RWPE2 (cell line): Measurements from ENCODE around the gene RBMS3.

Source experiments
- ATAC-seq: fragments of 200-7000 bp; cut with Tn5 transposase; 3 replicates; pipeline ENCODE4 v1.9.1; 2021; ENCODE audit warnings: low read depth
- DNase-seq: peaks from one replicate; pipeline ENCODE4 v3.0.0-alpha.2; 2020; ENCODE audit warnings: low spot score
- H3K27ac ChIP-seq: fragments of 450-650 bp; 2 replicates; pipeline ENCODE4 v1.5.1; 2017; ENCODE audit warnings: mild to moderate bottlenecking; ENCODE audit not compliant: poor library complexity, severe bottlenecking
- H3K27me3 ChIP-seq: fragments of 250-450 bp; sonication (Bioruptor Pico); 2 replicates; pipeline ENCODE4 v1.5.1; 2021; ENCODE audit warnings: mild to moderate bottlenecking, moderate library complexity; ENCODE audit not compliant: insufficient read depth, poor library complexity, severe bottlenecking
- H3K36me3 ChIP-seq: fragments of 250-450 bp; sonication (Bioruptor Pico); 2 replicates; pipeline ENCODE4 v1.5.1; 2020; ENCODE audit warnings: low read depth, mild to moderate bottlenecking, moderate library complexity
- H3K4me1 ChIP-seq: fragments of 250-450 bp; sonication (Bioruptor Pico); 2 replicates; pipeline ENCODE4 v1.5.1; 2021; ENCODE audit warnings: mild to moderate bottlenecking, moderate library complexity; ENCODE audit not compliant: insufficient read depth, poor library complexity, severe bottlenecking
- H3K4me3 ChIP-seq: fragments of 250-450 bp; sonication (Bioruptor Pico); 2 replicates; pipeline ENCODE4 v1.5.1; 2021; ENCODE audit warnings: mild to moderate bottlenecking, moderate library complexity; ENCODE audit not compliant: severe bottlenecking
- H3K9me3 ChIP-seq: fragments of 250-450 bp; sonication (Bioruptor Pico); 2 replicates; pipeline ENCODE4 v1.5.1; 2021; ENCODE audit warnings: mild to moderate bottlenecking, moderate library complexity; ENCODE audit not compliant: severe bottlenecking
- TF ChIP-seq, protein P1 (sequence below): fragments of 450-650 bp; IDR thresholded peaks from one replicate; pipeline ENCODE4 v1.5.1; 2017; ENCODE audit warnings: mild to moderate bottlenecking, moderate library complexity; ENCODE audit not compliant: poor library complexity, severe bottlenecking

Gene RBMS3

DNA sequence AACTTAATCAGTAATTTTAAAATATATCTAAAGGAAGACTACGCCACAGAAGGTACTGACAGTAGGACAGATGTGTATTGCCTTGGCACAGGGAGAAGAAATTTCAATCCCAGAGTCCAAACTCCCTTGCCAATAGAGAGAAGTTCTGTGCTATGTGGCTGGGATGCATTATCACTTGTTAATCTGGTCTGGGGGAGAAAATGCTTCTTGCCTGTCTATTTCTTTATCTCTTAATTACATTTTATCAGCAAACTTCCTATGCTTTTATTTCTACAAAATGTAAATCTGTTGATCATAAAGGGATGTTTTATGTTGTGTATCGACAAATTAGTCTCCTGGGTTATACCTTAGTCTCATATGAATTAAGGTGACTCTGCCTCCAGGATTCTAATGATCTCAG lies 21.7 kb downstream of the RBMS3 start:
- H3K27me3 ChIP-seq, result no peaks in the 10 kb centered on the region
- H3K9me3 ChIP-seq, result no peaks in the 10 kb centered on the region
- no peak overlapping the region for H3K4me3 ChIP-seq
- H3K27ac ChIP-seq, result no peak overlapping the region
- TF ChIP-seq, protein P1, sequence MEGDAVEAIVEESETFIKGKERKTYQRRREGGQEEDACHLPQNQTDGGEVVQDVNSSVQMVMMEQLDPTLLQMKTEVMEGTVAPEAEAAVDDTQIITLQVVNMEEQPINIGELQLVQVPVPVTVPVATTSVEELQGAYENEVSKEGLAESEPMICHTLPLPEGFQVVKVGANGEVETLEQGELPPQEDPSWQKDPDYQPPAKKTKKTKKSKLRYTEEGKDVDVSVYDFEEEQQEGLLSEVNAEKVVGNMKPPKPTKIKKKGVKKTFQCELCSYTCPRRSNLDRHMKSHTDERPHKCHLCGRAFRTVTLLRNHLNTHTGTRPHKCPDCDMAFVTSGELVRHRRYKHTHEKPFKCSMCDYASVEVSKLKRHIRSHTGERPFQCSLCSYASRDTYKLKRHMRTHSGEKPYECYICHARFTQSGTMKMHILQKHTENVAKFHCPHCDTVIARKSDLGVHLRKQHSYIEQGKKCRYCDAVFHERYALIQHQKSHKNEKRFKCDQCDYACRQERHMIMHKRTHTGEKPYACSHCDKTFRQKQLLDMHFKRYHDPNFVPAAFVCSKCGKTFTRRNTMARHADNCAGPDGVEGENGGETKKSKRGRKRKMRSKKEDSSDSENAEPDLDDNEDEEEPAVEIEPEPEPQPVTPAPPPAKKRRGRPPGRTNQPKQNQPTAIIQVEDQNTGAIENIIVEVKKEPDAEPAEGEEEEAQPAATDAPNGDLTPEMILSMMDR, result no peak
- no peaks in the 10 kb centered on the region for H3K4me1 ChIP-seq
- H3K36me3 ChIP-seq, result no peaks in the 10 kb centered on the region; the same call in 1 of the 2 replicates
- ATAC-seq (no peak), DNase-seq (no peak)

DNA sequence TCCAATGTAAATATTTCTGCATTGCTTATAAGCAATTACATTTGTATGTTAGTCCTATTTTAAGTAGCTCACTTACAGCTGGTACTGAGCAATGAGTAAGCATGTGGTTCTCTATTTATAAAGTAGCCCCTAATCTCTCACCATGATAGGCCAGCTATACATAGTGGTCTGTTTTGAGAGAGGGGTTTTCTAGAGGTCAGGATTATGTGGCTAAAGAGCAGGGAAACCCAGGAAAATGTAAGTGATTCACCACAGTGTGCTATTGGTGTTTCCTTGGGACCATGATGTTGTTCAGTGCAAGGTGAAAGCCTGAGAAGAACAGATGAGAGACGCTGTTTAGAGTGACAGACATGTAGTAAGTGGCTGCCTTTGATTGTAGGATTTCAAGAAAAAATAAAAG lies 26.4 kb downstream of the RBMS3 start:
- no peaks in the 10 kb centered on the region for H3K4me1 ChIP-seq
- no peak for ATAC-seq

DNA sequence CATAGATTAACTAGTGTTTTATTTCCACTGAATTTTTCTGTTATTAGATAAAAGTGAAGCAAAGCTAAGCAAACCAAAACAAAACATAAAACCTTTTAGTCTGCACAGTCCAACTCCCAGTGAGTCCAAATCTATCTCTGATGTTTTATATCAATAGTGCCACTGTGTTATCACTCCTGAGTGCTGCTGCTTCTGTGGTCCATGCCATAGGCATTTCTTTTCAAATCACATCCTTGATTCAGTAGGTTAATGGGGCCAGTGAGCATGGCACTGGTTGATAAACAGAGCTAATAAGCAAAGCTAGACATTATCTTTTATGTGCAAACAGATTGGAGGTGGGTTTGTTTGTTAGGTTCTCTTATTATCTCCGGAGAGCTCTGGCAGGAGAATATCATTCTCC lies 30.0 kb downstream of the RBMS3 start:
- H3K27me3 ChIP-seq, result no peaks in the 10 kb centered on the region
- ATAC-seq (no peak), DNase-seq (no peak)
- TF ChIP-seq, protein P1, result no peak
- H3K4me3 ChIP-seq, result no peak overlapping the region
- no peak overlapping the region for H3K27ac ChIP-seq
- no peaks in the 10 kb centered on the region for H3K4me1 ChIP-seq
- no peaks in the 10 kb centered on the region for H3K36me3 ChIP-seq
- no peaks in the 10 kb centered on the region for H3K9me3 ChIP-seq

More for the DNA sequence above, 26.4 kb downstream of the RBMS3 start:
- TF ChIP-seq, protein P1, result no peak
- H3K4me3 ChIP-seq, result no peak overlapping the region
- no peak for DNase-seq
- H3K27ac ChIP-seq, result no peak overlapping the region
- no peaks in the 10 kb centered on the region for H3K36me3 ChIP-seq
- no peaks in the 10 kb centered on the region for H3K27me3 ChIP-seq
- no peaks in the 10 kb centered on the region for H3K9me3 ChIP-seq

DNA sequence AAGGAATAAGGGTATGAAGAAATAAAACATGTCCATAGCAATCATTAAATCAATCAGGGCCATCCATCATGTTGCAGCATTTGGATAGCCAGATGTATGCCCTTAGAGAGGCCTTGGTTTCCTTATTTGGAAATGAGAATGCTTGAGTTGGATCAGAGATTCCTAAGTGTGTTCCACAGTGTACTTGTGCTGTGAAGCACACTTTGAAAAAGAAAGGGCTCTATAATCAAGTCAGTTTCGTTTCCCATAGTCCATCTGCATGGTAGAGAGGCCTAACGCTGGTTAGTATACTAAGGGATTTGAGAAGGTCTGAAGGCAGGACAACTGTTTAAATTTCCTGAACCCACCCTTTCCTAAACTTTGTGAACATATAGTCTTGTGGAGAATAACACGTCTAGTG lies 30.9 kb downstream of the RBMS3 start:
- ATAC-seq (no peak), DNase-seq (no peak)
- TF ChIP-seq, protein P1, result no peak
- no peaks in the 10 kb centered on the region for H3K27me3 ChIP-seq
- H3K4me3 ChIP-seq, result no peak overlapping the region
- H3K9me3 ChIP-seq, result no peaks in the 10 kb centered on the region
- H3K27ac ChIP-seq, result no peak overlapping the region
- H3K4me1 ChIP-seq, result no peaks in the 10 kb centered on the region
- H3K36me3 ChIP-seq, result no peaks in the 10 kb centered on the region

DNA sequence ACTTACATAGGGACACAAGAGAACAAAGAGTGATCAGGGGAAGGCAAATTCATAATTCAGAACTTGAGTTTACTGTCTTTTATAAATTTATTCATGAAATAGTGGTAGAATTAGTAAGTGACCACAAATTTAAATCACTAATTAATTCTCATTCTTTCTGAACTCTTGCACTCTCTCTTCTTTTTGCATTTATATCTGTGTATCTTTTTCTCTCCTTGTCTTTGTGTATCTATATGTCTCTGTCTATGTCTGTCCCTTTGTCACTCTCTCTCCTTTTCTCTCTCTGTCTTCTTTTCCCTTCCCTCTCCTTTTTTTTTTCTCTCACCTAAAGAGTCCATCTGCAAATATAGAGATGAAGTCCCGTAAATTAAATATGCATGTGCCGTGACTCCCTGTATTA lies 31.5 kb downstream of the RBMS3 start:
- Histone ChIP-seq H3K4me1 (peaks cover 2% of the 10 kb centered on the region), H3K36me3 (no peaks in the 10 kb centered on the region), H3K9me3 (no peaks in the 10 kb centered on the region), H3K27me3 (no peaks in the 10 kb centered on the region), H3K27ac (no peak overlapping the region), H3K4me3 (no peak overlapping the region)
- no peak for ATAC-seq
- DNase-seq, result no peak
- TF ChIP-seq, protein P1, result no peak
